Activated CD4-positive, alpha-beta memory T cell treated with anti-CD3 and anti-CD28 coated beads, Interleukin-2, amount 10 ng/mL, durations not matched to agents 7 days and 5 days (primary cell): ENCODE data around the gene SATB2. TPM values are rescaled to one million over a fixed set of nuclear protein-coding genes. Genes with fewer than 3 reads are reported as not detected.

Source experiments
- CTCF ChIA-PET: fragments of 350-600 bp; sonication (Branson Sonifier 250); formaldehyde crosslinking; loops from one replicate; lab custom pipeline; 2021; ENCODE audit warnings: antibody characterized with exemption, inconsistent platforms; lab: Charles Lee
- POLR2A ChIA-PET: fragments of 350-600 bp; sonication (Branson Sonifier 250); formaldehyde crosslinking; loops from one replicate; lab custom pipeline; 2021; ENCODE audit warnings: antibody characterized with exemption; lab: Charles Lee
- DNase-seq: peaks from one replicate; pipeline ENCODE4 v3.0.0-alpha.2; 2020
- H3K27ac Mint-ChIP-seq: one replicate; pipeline ENCODE4 v1.8.0; 2021; ENCODE audit warnings: mild to moderate bottlenecking, mixed read lengths
- H3K27me3 Mint-ChIP-seq: one replicate; pipeline ENCODE4 v1.8.0; 2021; ENCODE audit warnings: mixed read lengths
- H3K36me3 Mint-ChIP-seq: one replicate; pipeline ENCODE4 v1.8.0; 2021; ENCODE audit warnings: low read depth, mixed read lengths
- H3K4me1 Mint-ChIP-seq: one replicate; pipeline ENCODE4 v1.8.0; 2021; ENCODE audit warnings: mixed read lengths
- H3K4me3 Mint-ChIP-seq: one replicate; pipeline ENCODE4 v1.8.0; 2021; ENCODE audit warnings: mild to moderate bottlenecking, mixed read lengths
- H3K9me3 Mint-ChIP-seq: one replicate; pipeline ENCODE4 v1.8.0; 2021; ENCODE audit warnings: mixed read lengths
- total RNA-seq, 2 experiments: library from RNA; stranded (reverse); gene quantifications; one replicate each; pipeline ENCODE4 v1.2.3, GENCODE V29; 2021

The SATB2 gene
- total RNA-seq, 2 experiments from 2014 or later: 0.13 to 0.18 TPM

DNA sequence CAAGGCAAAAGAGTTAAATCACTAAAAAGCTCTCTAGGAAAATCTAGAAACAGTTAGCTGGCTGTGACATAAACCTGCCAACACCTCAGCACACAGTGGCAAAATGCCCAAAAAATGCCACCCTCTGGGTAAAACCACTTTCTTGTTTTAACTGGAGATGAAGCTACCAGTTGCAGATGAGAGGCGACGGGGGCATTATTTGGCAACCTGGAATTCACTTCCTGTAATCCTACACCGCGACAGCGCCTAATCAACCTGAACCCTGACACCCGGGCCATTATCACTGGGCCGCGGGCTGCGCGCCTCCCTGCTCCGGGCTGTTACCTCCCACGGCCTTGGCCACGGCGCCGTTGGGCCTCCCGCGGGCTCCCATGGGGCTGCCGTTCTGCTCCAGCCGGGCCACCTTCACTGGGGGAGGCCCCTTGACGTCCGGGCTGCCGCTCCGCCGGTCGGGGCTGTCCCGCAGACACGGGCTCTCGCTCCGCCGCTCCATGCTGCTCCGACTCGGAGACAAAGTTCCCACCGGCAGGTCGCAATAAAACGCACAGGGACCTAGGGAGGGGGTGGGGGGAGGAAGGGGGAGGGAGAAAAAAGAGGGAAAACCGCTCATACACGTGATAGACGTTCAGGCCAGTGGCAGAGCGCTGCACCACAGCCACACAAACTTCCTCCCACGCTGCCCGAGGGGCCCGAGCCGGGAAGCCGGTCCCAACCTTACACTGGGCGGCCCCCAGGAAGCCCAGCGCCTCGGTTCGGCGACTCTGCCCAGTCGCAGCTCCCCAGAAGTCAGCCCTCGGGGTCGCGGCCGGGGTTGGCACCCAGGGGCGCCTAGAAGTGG, 2.0 kb downstream of the SATB2 start:
- peaks cover 13% of the 10 kb centered on the region for H3K36me3 Mint-ChIP-seq

DNA sequence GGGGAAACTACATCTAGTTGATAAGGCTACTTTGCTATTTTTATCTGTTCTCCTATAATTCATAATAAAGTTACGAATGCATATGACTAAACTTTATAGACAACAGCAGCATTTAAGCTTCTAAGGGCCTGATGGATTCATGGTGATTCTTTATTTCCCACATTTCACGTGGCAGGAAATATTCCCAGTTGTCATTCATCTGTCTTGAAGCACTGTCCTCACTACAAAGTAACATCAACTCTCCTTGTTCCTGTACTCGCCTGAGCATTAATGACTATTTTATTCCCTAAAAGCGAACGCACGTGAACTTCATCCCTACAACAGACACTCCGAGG, 2.6 kb downstream of the SATB2 start:
- DNase-seq: no peak
- H3K27ac Mint-ChIP-seq: no peak overlapping the region
- CTCF ChIA-PET: no interaction called here
- no peaks in the 10 kb centered on the region for H3K9me3 Mint-ChIP-seq
- POLR2A ChIA-PET: no interaction called here
- H3K27me3 Mint-ChIP-seq: peaks cover 56% of the 10 kb centered on the region
- H3K4me3 Mint-ChIP-seq: no peak overlapping the region
- peaks cover 10% of the 10 kb centered on the region for H3K36me3 Mint-ChIP-seq
- H3K4me1 Mint-ChIP-seq: peaks cover 20% of the 10 kb centered on the region

More for the DNA sequence above, 2.0 kb downstream of the SATB2 start:
- no peak overlapping the region for H3K27ac Mint-ChIP-seq
- no peaks in the 10 kb centered on the region for H3K9me3 Mint-ChIP-seq
- ChIA-PET CTCF (no interaction called here), POLR2A (no interaction called here)
- DNase-seq: no peak
- H3K27me3 Mint-ChIP-seq: peaks cover 59% of the 10 kb centered on the region
- H3K4me1 Mint-ChIP-seq: peaks cover 24% of the 10 kb centered on the region
- H3K4me3 Mint-ChIP-seq: no peak overlapping the region

DNA sequence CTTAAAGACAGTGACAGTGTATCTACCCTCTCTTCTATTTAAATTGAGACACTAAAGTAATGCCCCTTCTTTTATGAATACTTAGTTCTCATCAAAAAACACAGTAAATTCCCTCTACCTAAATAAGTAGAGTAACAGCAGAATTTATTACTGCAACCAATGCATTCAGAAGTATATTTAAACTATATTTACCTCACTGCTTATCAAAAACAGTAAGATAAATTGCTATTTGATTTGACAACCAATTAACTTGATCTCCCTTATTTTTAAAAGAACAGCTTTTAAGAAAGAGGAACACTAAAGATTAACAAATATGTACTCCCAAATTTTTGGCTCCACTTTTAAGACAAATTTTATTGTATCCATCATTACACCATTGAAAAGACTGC, 4.8 kb downstream of the SATB2 start:
- CTCF ChIA-PET: interaction anchor here (1.1 kb wide), 1 partner anchor 18 kb away, joined by 3 read pairs; no protein-coding TSS in a partner anchor
- POLR2A ChIA-PET: no interaction called here
- peaks cover 3% of the 10 kb centered on the region for H3K36me3 Mint-ChIP-seq

DNA sequence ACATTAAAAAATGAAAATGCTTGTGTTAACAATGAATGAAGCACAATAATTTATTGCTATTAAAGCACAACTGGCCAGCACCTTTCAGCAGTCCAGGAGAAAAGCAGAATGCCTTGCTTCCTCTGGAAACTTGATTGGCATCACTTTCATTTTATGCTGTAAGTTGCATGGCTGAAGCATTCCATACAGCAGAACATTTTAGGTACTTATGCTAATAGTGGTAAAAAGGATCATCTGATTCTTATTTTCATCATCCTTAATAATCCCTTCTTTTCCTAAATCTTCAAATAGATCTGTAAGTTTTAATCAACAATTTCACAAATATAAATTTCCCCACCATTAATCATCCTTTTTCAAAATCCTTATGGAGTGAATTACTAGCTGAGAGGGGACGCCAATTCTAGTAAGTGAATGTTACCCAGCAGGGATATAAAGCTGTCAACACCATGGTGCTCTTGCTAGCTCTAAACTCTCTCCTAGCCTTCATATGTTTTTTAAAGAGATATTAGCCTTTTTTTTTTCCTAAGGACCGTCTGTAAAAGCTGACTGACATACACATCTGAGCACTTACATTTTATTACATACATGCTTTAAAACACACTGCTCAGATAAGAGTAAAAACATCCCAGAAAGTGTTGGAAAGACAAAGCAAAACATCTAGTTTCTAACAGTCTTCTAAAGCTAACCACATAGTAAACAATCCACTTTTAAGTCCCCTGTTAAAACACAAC, 5.3 kb downstream of the SATB2 start:
- H3K36me3 Mint-ChIP-seq: peaks cover 3% of the 10 kb centered on the region
- no peak overlapping the region for H3K27ac Mint-ChIP-seq
- no peak overlapping the region for H3K4me3 Mint-ChIP-seq
- H3K9me3 Mint-ChIP-seq: no peaks in the 10 kb centered on the region
- DNase-seq: no peak
- ChIA-PET CTCF (no interaction called here), POLR2A (no interaction called here)
- peaks cover 7% of the 10 kb centered on the region for H3K4me1 Mint-ChIP-seq
- peaks cover 47% of the 10 kb centered on the region for H3K27me3 Mint-ChIP-seq

More for the DNA sequence above, 4.8 kb downstream of the SATB2 start:
- peaks cover 50% of the 10 kb centered on the region for H3K27me3 Mint-ChIP-seq
- H3K9me3 Mint-ChIP-seq: no peaks in the 10 kb centered on the region
- H3K4me1 Mint-ChIP-seq: peaks cover 10% of the 10 kb centered on the region
- no peak overlapping the region for H3K4me3 Mint-ChIP-seq
- DNase-seq: no peak
- H3K27ac Mint-ChIP-seq: no peak overlapping the region

DNA sequence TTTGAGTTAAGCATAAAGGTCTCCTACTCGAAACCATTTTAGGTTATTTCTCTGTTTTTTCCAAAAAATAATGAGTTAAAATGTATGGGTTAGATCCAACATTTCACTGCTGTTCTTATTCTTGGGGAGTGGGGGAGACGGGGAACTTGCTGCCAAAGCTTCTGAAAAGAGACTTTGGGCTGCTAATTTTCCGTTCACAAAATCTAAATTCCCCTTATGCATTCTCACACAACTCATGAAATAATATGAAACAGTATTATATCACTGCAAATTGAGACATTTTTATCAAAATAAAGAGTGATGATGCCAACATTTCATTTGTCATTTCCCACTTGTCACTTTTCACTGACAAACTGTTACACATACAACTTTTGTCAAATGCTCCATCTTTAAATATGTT, 7.8 kb downstream of the SATB2 start:
- POLR2A ChIA-PET: no interaction called here
- Mint-ChIP-seq H3K4me1 (no peaks in the 10 kb centered on the region), H3K9me3 (no peaks in the 10 kb centered on the region), H3K27ac (no peak overlapping the region), H3K36me3 (no peaks in the 10 kb centered on the region), H3K4me3 (no peak overlapping the region), H3K27me3 (peaks cover 37% of the 10 kb centered on the region)
- DNase-seq: no peak
- CTCF ChIA-PET: no interaction called here

DNA sequence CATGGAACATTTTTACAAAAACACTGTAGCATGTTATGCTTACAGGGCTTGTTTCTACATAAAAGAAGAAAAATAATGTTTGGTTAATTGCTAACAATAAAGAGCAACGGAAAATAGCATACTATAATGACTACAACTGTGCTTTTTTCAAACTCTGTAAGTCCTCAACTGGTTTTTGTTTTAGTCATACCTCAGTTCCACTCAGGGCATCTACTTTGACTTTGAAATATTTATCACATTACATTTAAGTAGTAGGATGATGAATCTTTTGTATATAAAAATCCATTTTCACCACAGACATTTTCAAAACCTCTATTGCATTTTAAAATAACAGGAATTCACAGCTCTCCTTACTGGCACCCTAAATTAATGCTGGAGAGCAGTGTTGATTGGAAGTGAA, 8.3 kb downstream of the SATB2 start:
- Mint-ChIP-seq H3K27me3 (peaks cover 39% of the 10 kb centered on the region), H3K4me3 (no peak overlapping the region), H3K27ac (no peak overlapping the region), H3K4me1 (no peaks in the 10 kb centered on the region), H3K9me3 (no peaks in the 10 kb centered on the region), H3K36me3 (no peaks in the 10 kb centered on the region)
- ChIA-PET CTCF (no interaction called here), POLR2A (no interaction called here)
- no peak for DNase-seq

DNA sequence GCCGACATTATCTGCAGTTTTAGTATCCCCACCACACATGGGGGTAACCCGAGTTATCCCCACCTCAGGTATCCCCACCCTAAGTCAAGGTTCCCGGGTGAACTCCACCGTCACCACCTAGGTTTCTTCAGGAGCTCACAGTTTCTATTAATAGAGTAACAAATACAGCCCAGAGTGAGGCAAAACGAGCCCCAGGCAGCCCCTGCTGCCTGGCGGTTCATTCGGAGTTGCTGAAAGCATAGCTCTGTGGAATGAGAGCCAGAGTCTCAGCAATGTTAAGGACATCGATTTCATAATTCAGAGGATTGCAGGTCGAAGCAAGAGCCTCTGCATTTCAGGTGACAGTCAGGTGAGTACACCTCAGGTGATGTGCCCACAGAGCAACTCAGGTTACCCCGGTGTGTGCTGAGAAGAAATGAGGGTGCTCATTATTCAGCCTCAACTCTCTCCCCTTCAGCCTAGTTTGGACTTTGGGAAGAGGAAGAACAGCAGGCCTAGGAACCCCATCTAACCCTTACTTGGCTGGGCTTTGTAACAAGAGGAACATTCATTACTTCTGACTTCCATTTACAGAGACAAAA, 10.7 kb downstream of the SATB2 start:
- ChIA-PET POLR2A (no interaction called here), CTCF (interaction anchor here (1.7 kb wide), 1 partner anchor 42 kb away, joined by 3 read pairs; no protein-coding TSS in a partner anchor)
- no peak for DNase-seq
- no peak overlapping the region for H3K27ac Mint-ChIP-seq
- H3K27me3 Mint-ChIP-seq: peaks cover 33% of the 10 kb centered on the region
- H3K36me3 Mint-ChIP-seq: no peaks in the 10 kb centered on the region
- H3K4me1 Mint-ChIP-seq: no peaks in the 10 kb centered on the region
- no peaks in the 10 kb centered on the region for H3K9me3 Mint-ChIP-seq
- no peak overlapping the region for H3K4me3 Mint-ChIP-seq

DNA sequence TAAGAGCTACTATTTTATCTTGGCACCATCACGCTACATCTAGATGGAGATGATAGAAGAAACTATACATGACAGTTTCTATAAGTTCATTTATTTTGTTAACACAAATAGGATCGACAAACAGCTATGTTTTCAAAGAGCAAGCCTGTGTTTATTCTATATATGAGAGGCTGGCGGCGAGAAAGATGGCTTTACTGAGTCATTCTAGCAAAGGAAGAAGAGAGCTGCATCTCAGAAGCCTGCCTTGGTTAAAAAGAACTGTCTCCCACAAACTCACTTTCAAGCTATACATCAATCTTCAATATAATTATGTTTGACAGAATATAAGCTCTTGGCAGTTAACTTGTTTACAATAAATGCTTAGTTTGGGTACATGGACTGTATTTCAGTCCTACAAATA, 13.0 kb downstream of the SATB2 start:
- POLR2A ChIA-PET: no interaction called here
- H3K36me3 Mint-ChIP-seq: no peaks in the 10 kb centered on the region
- H3K27me3 Mint-ChIP-seq: peaks cover 24% of the 10 kb centered on the region
- CTCF ChIA-PET: no interaction called here
- no peaks in the 10 kb centered on the region for H3K4me1 Mint-ChIP-seq
- no peak for DNase-seq
- no peaks in the 10 kb centered on the region for H3K9me3 Mint-ChIP-seq
- no peak overlapping the region for H3K4me3 Mint-ChIP-seq
- H3K27ac Mint-ChIP-seq: no peak overlapping the region

DNA sequence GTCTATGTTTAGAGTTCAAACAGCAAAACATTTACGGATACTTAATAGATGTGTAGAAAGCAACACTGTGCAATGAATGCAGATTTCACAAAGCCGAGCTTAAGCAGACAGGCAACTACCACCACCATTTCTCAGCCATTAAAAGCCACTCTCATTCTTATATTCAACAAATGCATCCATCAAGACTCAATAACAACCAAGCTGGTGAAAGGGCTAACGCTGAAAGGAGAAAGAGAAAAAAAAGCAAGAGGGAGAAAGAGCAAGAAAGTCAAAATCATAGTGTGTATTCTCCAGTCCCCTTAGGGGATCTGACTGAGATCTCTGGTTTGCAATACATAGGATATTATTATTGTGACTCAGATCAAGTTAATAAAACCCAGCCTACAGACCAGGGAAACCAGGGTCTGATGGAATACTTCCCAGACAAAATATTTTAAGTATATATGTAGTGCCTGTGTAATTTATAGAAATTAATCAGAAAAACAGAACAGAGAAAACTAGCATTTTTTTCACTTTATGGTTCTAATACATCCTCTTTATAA, 14.1 kb downstream of the SATB2 start:
- peaks cover 21% of the 10 kb centered on the region for H3K27me3 Mint-ChIP-seq
- H3K27ac Mint-ChIP-seq: no peak overlapping the region
- no peaks in the 10 kb centered on the region for H3K36me3 Mint-ChIP-seq
- POLR2A ChIA-PET: no interaction called here
- no peak for DNase-seq
- no peaks in the 10 kb centered on the region for H3K4me1 Mint-ChIP-seq
- H3K9me3 Mint-ChIP-seq: no peaks in the 10 kb centered on the region
- H3K4me3 Mint-ChIP-seq: no peak overlapping the region
- CTCF ChIA-PET: interaction anchor here (0.6 kb wide), 1 partner anchor 906 kb away, joined by 3 read pairs; no protein-coding TSS in a partner anchor

DNA sequence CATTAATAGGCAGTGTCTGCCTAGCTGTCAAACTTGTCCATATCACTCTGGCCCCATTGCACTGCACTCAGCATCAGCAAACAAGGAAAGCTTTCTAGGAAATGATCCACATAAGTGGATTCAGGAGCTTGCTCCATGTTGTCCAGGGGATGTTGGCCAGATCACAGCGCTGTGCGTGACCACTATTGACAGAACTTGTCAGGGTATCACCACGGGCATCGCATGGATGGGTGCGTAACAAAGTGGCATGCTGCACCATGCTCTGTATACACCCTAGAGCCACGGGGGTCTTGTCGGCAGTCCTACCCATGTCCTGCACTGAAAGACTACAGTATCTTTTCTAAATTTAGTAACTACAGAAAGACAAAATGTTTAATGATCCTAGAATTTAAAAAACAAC, 15.6 kb downstream of the SATB2 start:
- Mint-ChIP-seq H3K4me1 (no peaks in the 10 kb centered on the region), H3K27me3 (peaks cover 21% of the 10 kb centered on the region), H3K36me3 (no peaks in the 10 kb centered on the region), H3K27ac (no peak overlapping the region), H3K9me3 (no peaks in the 10 kb centered on the region), H3K4me3 (no peak overlapping the region)
- DNase-seq: no peak
- ChIA-PET POLR2A (no interaction called here), CTCF (no interaction called here)

DNA sequence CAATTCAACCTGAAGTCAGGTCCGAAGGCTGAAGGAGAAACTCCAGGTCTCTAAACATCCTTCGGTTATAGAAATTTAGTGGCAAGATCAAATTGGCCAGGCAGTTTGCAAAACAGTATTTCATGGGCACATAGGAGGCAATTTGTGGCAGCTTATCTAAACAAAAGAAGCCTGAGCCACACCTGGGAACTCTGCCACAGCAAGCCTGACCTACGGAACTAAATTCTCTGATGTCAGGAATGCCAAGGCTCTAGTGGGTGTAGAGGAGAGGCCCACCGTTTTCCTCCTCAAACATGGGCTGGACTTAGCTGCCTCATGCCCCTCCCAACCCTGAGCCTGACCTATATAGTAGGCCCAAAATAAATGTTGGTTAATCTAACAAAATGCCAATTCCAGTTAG, 16.0 kb downstream of the SATB2 start:
- H3K4me1 Mint-ChIP-seq: no peaks in the 10 kb centered on the region
- H3K9me3 Mint-ChIP-seq: no peaks in the 10 kb centered on the region
- peaks cover 18% of the 10 kb centered on the region for H3K27me3 Mint-ChIP-seq
- no peaks in the 10 kb centered on the region for H3K36me3 Mint-ChIP-seq
- ChIA-PET CTCF (no interaction called here), POLR2A (no interaction called here)
- no peak for DNase-seq
- no peak overlapping the region for H3K27ac Mint-ChIP-seq
- no peak overlapping the region for H3K4me3 Mint-ChIP-seq

DNA sequence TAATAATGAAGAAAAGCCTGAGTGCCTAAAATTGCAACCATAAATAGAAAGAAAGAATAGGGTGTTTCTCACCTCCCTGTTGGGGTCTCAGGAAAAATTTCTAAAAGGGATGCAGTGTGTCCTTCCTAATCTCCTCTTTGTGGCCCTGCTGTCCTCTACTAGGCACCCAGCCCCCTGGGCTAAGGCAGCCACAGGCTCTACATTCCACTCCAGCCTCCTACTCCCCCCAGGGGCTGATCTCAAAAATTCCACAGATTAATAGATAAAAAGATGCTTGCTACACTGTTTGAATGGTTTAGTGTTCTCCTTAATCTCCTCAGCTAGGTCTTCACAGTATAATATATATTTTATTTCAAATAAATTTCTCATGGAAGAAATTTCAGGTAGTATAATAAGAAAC, 17.6 kb downstream of the SATB2 start:
- H3K9me3 Mint-ChIP-seq: no peaks in the 10 kb centered on the region
- no peaks in the 10 kb centered on the region for H3K4me1 Mint-ChIP-seq
- ChIA-PET POLR2A (no interaction called here), CTCF (no interaction called here)
- no peak overlapping the region for H3K27ac Mint-ChIP-seq
- DNase-seq: no peak
- no peaks in the 10 kb centered on the region for H3K36me3 Mint-ChIP-seq
- no peak overlapping the region for H3K4me3 Mint-ChIP-seq
- peaks cover 16% of the 10 kb centered on the region for H3K27me3 Mint-ChIP-seq

DNA sequence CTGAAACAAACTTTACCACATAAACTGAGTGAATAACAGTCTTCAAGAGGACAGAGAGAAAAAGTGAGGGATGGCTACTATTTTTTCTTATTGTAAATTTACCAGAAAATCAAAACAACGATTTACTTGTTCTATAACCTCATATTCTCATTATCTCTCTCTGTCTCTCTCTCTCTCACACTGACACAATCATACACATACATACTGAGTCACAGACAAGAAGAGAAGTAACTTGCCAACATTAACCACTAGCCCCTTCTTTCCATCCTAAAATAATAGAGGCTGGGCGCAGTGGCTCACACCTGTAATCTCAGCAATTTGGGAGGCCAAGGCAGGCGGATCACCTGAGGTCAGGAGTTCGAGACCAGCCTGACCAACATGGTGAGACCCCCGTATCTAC, 18.2 kb downstream of the SATB2 start:
- H3K4me3 Mint-ChIP-seq: no peak overlapping the region
- H3K9me3 Mint-ChIP-seq: no peaks in the 10 kb centered on the region
- no peak for DNase-seq
- ChIA-PET POLR2A (no interaction called here), CTCF (interaction anchor here (1.5 kb wide), 1 partner anchor 124 kb away, joined by 3 read pairs; no protein-coding TSS in a partner anchor)
- no peaks in the 10 kb centered on the region for H3K4me1 Mint-ChIP-seq
- H3K27ac Mint-ChIP-seq: no peak overlapping the region
- no peaks in the 10 kb centered on the region for H3K36me3 Mint-ChIP-seq
- peaks cover 12% of the 10 kb centered on the region for H3K27me3 Mint-ChIP-seq
